ENCODE results near the gene TRIM38.

DNA sequence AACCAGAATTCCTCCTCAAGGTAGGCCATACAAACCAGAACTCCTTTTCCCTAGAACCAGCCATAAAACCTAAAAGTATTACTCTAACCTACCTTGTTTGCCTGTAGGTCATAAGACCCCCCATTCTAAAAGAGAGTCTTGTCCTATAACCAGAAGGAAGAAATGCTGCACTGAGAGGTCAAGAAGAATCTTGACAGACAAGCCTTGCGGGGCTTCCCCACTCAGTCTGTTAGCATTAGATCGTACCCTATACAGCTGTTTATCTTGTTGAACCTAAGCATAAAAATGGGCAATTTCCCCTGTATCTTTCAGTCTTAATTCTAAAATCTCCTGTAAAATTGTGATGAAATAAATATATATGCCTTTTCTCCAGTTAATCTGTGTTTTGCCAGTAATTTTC lies 72.3 kb downstream of the TRIM38 start:
- TF ChIP-seq SIN3A (IDR thresholded peaks at IDR 0.05; ENCODE audit: borderline replicate concordance, insufficient read depth, low read length): no peak
- no peak for TF ChIP-seq POLR2AphosphoS5 (IDR thresholded peaks at IDR 0.05; ENCODE audit: low read depth, low read length)
- no peak for TF ChIP-seq REST (IDR thresholded peaks at IDR 0.05; ENCODE audit: insufficient read depth in 1 of 2, low read depth in 2 of 2, low read length in 2 of 2)
- TF ChIP-seq TAF1 (IDR thresholded peaks at IDR 0.05; ENCODE audit: borderline replicate concordance, insufficient read depth, low read length): no peak
- no peak for TF ChIP-seq FOXP2 (optimal IDR thresholded peaks at IDR 0.05; ENCODE audit: borderline replicate concordance, extremely low read depth, extremely low read length, insufficient read depth)

Measured in PFSK-1 (cell line).